Epithelial cell of esophagus (primary cell): ENCODE measurements around the gene ALDH1L1.

Experiments used
- DNase-seq: peaks from one replicate; pipeline ENCODE4 v3.0.0; 2010; ENCODE audit warnings: low read depth
- H3K4me3 ChIP-seq: 2 replicates; pipeline ENCODE4 v1.5.1; 2011; ENCODE audit warnings: mild to moderate bottlenecking, low read length, control low read depth
- CTCF ChIP-seq: IDR thresholded peaks from 2 replicates; pipeline ENCODE4 v1.5.1; 2011; ENCODE audit warnings: low read depth, mild to moderate bottlenecking, low read length, control low read depth, inconsistent platforms; ENCODE audit not compliant: insufficient read depth; ENCODE audit errors: missing control alignments

The ALDH1L1 gene

GRCh38 chr3:126082362-126083137 lies 97.8 kb downstream of the ALDH1L1 start:
- no peak for TF ChIP-seq CTCF
- no peak for DNase-seq
- H3K4me3 ChIP-seq, result peak overlapping the region; percentile 58

- peak; percentile 56 for TF ChIP-seq CTCF
Observed at GRCh38 chr3:126081618-126082361, 98.6 kb downstream of the ALDH1L1 start.

GRCh38 chr3:126080970-126081369 lies 99.4 kb downstream of the ALDH1L1 start:
- no peak for DNase-seq
- TF ChIP-seq CTCF, result no peak
- H3K4me3 ChIP-seq, result no peak overlapping the region

More at GRCh38 chr3:126081618-126082361, 98.6 kb downstream of the ALDH1L1 start:
- H3K4me3 ChIP-seq, result no peak overlapping the region
- peak; percentile 84 for DNase-seq

- no peak overlapping the region for H3K4me3 ChIP-seq
- DNase-seq, result no peak
- TF ChIP-seq CTCF, result no peak
Observed at GRCh38 chr3:126078866-126079265, 101.5 kb downstream of the ALDH1L1 start.

- H3K4me3 ChIP-seq, result no peak overlapping the region
- no peak for TF ChIP-seq CTCF
- no peak for DNase-seq
Observed at GRCh38 chr3:126077754-126078153, 102.6 kb downstream of the ALDH1L1 start.

GRCh38 chr3:126076140-126076539 lies 104.2 kb downstream of the ALDH1L1 start:
- DNase-seq, result no peak
- TF ChIP-seq CTCF, result no peak
- no peak overlapping the region for H3K4me3 ChIP-seq
